ENCODE measurements around the gene RIMKLA.

DNA sequence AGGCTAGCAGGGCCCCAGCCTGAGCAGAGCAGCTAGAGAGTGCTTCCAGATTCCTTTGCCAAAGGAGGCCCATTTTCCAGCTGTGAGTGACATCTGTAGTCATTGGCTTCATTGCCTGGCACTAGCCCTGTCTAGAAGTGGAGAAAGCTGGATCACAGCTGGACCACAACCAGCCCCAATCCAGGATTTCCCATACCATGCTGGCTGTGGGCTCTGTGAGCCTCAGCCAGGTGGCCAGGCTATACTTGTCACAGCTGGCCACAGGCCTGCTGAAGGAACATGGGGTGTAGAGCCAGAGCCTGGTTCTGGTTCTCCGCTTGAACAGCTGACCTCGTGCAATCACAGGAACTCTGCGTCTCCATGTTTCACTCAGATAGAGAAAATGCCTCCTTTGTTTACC, 36.6 kb downstream of the RIMKLA start:
- TF ChIP-seq, protein P1, sequence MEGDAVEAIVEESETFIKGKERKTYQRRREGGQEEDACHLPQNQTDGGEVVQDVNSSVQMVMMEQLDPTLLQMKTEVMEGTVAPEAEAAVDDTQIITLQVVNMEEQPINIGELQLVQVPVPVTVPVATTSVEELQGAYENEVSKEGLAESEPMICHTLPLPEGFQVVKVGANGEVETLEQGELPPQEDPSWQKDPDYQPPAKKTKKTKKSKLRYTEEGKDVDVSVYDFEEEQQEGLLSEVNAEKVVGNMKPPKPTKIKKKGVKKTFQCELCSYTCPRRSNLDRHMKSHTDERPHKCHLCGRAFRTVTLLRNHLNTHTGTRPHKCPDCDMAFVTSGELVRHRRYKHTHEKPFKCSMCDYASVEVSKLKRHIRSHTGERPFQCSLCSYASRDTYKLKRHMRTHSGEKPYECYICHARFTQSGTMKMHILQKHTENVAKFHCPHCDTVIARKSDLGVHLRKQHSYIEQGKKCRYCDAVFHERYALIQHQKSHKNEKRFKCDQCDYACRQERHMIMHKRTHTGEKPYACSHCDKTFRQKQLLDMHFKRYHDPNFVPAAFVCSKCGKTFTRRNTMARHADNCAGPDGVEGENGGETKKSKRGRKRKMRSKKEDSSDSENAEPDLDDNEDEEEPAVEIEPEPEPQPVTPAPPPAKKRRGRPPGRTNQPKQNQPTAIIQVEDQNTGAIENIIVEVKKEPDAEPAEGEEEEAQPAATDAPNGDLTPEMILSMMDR (IDR thresholded peaks at IDR 0.05), result no peak
- no peak for TF ChIP-seq ZFX (IDR thresholded peaks at IDR 0.05; ENCODE audit: borderline replicate concordance)
